Measurements from ENCODE around the gene DDX46.

Gene DDX46

GRCh38 chr5:134735243-134735642, 23.3 kb upstream of the DDX46 start:
- in situ Hi-C loops (cut with MboI; ENCODE audit: low pct_unique_long_range_greater_than_20kb, low sequenced_read_pairs, unreplicated experiment), result no loop called here

GRCh38 chr5:134736173-134736812, 22.3 kb upstream of the DDX46 start:
- DNase-seq (ENCODE audit: low spot score), result no peak
- in situ Hi-C loops (cut with MboI; ENCODE audit: low pct_unique_long_range_greater_than_20kb, low sequenced_read_pairs, unreplicated experiment), result no loop called here
- TF ChIP-seq CTCF (IDR thresholded peaks at IDR 0.05; ENCODE audit: extremely low read depth, insufficient read depth, missing control alignments), result no peak

More at GRCh38 chr5:134735243-134735642, 23.3 kb upstream of the DDX46 start:
- DNase-seq (ENCODE audit: low spot score), result no peak
- no peak for TF ChIP-seq CTCF (IDR thresholded peaks at IDR 0.05; ENCODE audit: extremely low read depth, insufficient read depth, missing control alignments)

- peak; percentile 92 for DNase-seq (ENCODE audit: low spot score)
- peak; percentile 84 for TF ChIP-seq CTCF (IDR thresholded peaks at IDR 0.05; ENCODE audit: extremely low read depth, insufficient read depth, missing control alignments)
- in situ Hi-C loops (cut with MboI; ENCODE audit: low pct_unique_long_range_greater_than_20kb, low sequenced_read_pairs, unreplicated experiment), result no loop called here
Observed at GRCh38 chr5:134738133-134738962, 20.2 kb upstream of the DDX46 start, which contains the start of gene CAMLG. CAMLG (plus strand) TSS chr5:134738548; CDS start chr5:134738621, 73 bp downstream.

GRCh38 chr5:134738963-134739661, 19.5 kb upstream of the DDX46 start:
- in situ Hi-C loops (cut with MboI; ENCODE audit: low pct_unique_long_range_greater_than_20kb, low sequenced_read_pairs, unreplicated experiment), result no loop called here
- TF ChIP-seq CTCF (IDR thresholded peaks at IDR 0.05; ENCODE audit: extremely low read depth, insufficient read depth, missing control alignments), result peak; percentile 16
- peak; percentile 47 for DNase-seq (ENCODE audit: low spot score)

- in situ Hi-C loops (cut with MboI; ENCODE audit: low pct_unique_long_range_greater_than_20kb, low sequenced_read_pairs, unreplicated experiment), result no loop called here
- TF ChIP-seq CTCF (IDR thresholded peaks at IDR 0.05; ENCODE audit: extremely low read depth, insufficient read depth, missing control alignments), result no peak
- DNase-seq (ENCODE audit: low spot score), result no peak
Observed at GRCh38 chr5:134741052-134741451, 17.5 kb upstream of the DDX46 start.

GRCh38 chr5:134742134-134742533, 16.4 kb upstream of the DDX46 start:
- in situ Hi-C loops (cut with MboI; ENCODE audit: low pct_unique_long_range_greater_than_20kb, low sequenced_read_pairs, unreplicated experiment), result no loop called here
- DNase-seq (ENCODE audit: low spot score), result no peak
- no peak for TF ChIP-seq CTCF (IDR thresholded peaks at IDR 0.05; ENCODE audit: extremely low read depth, insufficient read depth, missing control alignments)

Data from GM13977 (cell line).